ENCODE data around the gene ZNF775.

Gene ZNF775

GRCh38 chr7:150379441-150380379 is 580 bp downstream of the ZNF775 start:
- Histone ChIP-seq H3K4me2 (ENCODE audit: low read length) (peak overlapping the region; percentile 86), H3K9me3 (ENCODE audit: control insufficient read depth, insufficient read depth, low read length) (no peaks in the 10 kb centered on the region), H4K20me1 (ENCODE audit: control insufficient read depth, insufficient read depth, low read depth, low read length) (no peaks in the 10 kb centered on the region; the same call in 1 of the 2 replicates), H3K4me1 (ENCODE audit: control insufficient read depth, low read length) (peaks cover 80% of the 10 kb centered on the region), H3K9me2 (replicated peaks; ENCODE audit: control insufficient read depth, low read length) (no peaks in the 10 kb centered on the region), H3K79me2 (ENCODE audit: control insufficient read depth, low read length) (peaks cover 54% of the 10 kb centered on the region), H3K27me3 (ENCODE audit: control insufficient read depth, low read length) (no peaks in the 10 kb centered on the region), H3K27ac (ENCODE audit: low read depth, low read length) (peak overlapping the region; percentile 81), H3F3A (ENCODE audit: control insufficient read depth, insufficient read depth) (peaks cover 43% of the 10 kb centered on the region), H3K36me3 (ENCODE audit: control insufficient read depth, low read length) (peaks cover 5% of the 10 kb centered on the region), H3K4me3 (ENCODE audit: low read length) (peak overlapping the region; percentile 79)
- no peak for TF ChIP-seq CTCF (IDR thresholded peaks at IDR 0.05; ENCODE audit: low read depth, low read length, poor library complexity, severe bottlenecking)
- TF ChIP-seq EZH2phosphoT487 (IDR thresholded peaks at IDR 0.05; ENCODE audit: borderline replicate concordance, low read length) = no peak

- peaks cover 43% of the 10 kb centered on the region for H3F3A ChIP-seq (ENCODE audit: control insufficient read depth, insufficient read depth)
- H3K27ac ChIP-seq (ENCODE audit: low read depth, low read length) = peak overlapping the region; percentile 81
- TF ChIP-seq CTCF (IDR thresholded peaks at IDR 0.05; ENCODE audit: low read depth, low read length, poor library complexity, severe bottlenecking) (no peak), EZH2phosphoT487 (IDR thresholded peaks at IDR 0.05; ENCODE audit: borderline replicate concordance, low read length) (no peak)
- peaks cover 13% of the 10 kb centered on the region for H3K36me3 ChIP-seq (ENCODE audit: control insufficient read depth, low read length)
- no peaks in the 10 kb centered on the region for H3K9me3 ChIP-seq (ENCODE audit: control insufficient read depth, insufficient read depth, low read length)
- H3K9me2 ChIP-seq (replicated peaks; ENCODE audit: control insufficient read depth, low read length) = no peaks in the 10 kb centered on the region
- peak overlapping the region; percentile 86 for H3K4me2 ChIP-seq (ENCODE audit: low read length)
- H3K27me3 ChIP-seq (ENCODE audit: control insufficient read depth, low read length) = no peaks in the 10 kb centered on the region
- no peaks in the 10 kb centered on the region; the same call in 1 of the 2 replicates for H4K20me1 ChIP-seq (ENCODE audit: control insufficient read depth, insufficient read depth, low read depth, low read length)
- H3K79me2 ChIP-seq (ENCODE audit: control insufficient read depth, low read length) = peaks cover 54% of the 10 kb centered on the region
- H3K4me3 ChIP-seq (ENCODE audit: low read length) = peak overlapping the region; percentile 79
- peaks cover 83% of the 10 kb centered on the region for H3K4me1 ChIP-seq (ENCODE audit: control insufficient read depth, low read length)
Observed at GRCh38 chr7:150380463-150380862, 1.3 kb downstream of the ZNF775 start.

DNA sequence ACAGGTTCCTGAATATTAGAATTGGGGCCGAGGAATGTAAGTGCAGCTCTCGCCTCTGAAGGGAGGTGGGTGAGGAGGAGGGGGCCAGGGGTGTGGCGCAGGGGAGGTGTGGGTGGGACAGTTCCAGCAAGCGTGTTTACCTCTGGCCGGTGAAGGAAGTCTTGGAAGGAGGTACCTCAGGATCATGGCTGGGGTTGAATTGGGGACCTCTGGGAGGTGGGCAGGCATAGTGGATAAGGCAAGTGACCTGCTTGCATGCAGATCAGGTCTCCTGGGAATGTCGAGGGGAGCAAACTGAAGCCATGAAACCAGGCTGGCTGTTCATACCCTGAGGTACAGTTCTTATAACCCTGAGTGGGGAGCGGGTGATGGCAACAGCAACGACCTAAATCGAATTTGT is 2.0 kb downstream of the ZNF775 start:
- Histone ChIP-seq H3F3A (ENCODE audit: control insufficient read depth, insufficient read depth) (peaks cover 37% of the 10 kb centered on the region), H3K4me2 (ENCODE audit: low read length) (peak overlapping the region; percentile 86), H4K20me1 (ENCODE audit: control insufficient read depth, insufficient read depth, low read depth, low read length) (no peaks in the 10 kb centered on the region; the same call in 1 of the 2 replicates), H3K36me3 (ENCODE audit: control insufficient read depth, low read length) (peaks cover 13% of the 10 kb centered on the region), H3K27ac (ENCODE audit: low read depth, low read length) (peak overlapping the region; percentile 81), H3K4me1 (ENCODE audit: control insufficient read depth, low read length) (peaks cover 78% of the 10 kb centered on the region), H3K27me3 (ENCODE audit: control insufficient read depth, low read length) (no peaks in the 10 kb centered on the region), H3K79me2 (ENCODE audit: control insufficient read depth, low read length) (peaks cover 54% of the 10 kb centered on the region), H3K4me3 (ENCODE audit: low read length) (peak overlapping the region; percentile 79), H3K9me3 (ENCODE audit: control insufficient read depth, insufficient read depth, low read length) (no peaks in the 10 kb centered on the region), H3K9me2 (replicated peaks; ENCODE audit: control insufficient read depth, low read length) (no peaks in the 10 kb centered on the region)
- TF ChIP-seq CTCF (IDR thresholded peaks at IDR 0.05; ENCODE audit: low read depth, low read length, poor library complexity, severe bottlenecking) (no peak), EZH2phosphoT487 (IDR thresholded peaks at IDR 0.05; ENCODE audit: borderline replicate concordance, low read length) (no peak)

All from DOHH2 (cell line).